Activated naive CD8-positive, alpha-beta T cell treated with anti-CD3 and anti-CD28 coated beads, Interleukin-2, amount 50 U/mL, for 24 hours (primary cell): ENCODE results near the gene FBXL4.
A peak's percentile ranks its signal among the peaks of the same experiment; 100 is the strongest.

Experiments used
- ATAC-seq: fragments of 150-1000 bp; cut with Tn5 transposase; one replicate; pipeline ENCODE4 v1.10.0; 2021
- DNase-seq: peaks from one replicate; pipeline ENCODE4 v3.0.0; 2021
- H3K27ac Mint-ChIP-seq: one replicate; pipeline ENCODE4 v1.8.0; 2021; ENCODE audit warnings: mild to moderate bottlenecking, mixed read lengths
- H3K27me3 Mint-ChIP-seq: one replicate; pipeline ENCODE4 v1.8.0; 2021; ENCODE audit warnings: mixed read lengths
- H3K36me3 Mint-ChIP-seq: one replicate; pipeline ENCODE4 v1.8.0; 2021; ENCODE audit warnings: low read depth, mixed read lengths
- H3K4me1 Mint-ChIP-seq: one replicate; pipeline ENCODE4 v1.8.0; 2021; ENCODE audit warnings: mixed read lengths
- H3K4me3 Mint-ChIP-seq: one replicate; pipeline ENCODE4 v1.8.0; 2021; ENCODE audit warnings: mild to moderate bottlenecking, moderate library complexity, mixed read lengths
- H3K9me3 Mint-ChIP-seq: one replicate; pipeline ENCODE4 v1.8.0; 2021; ENCODE audit warnings: mixed read lengths

The FBXL4 gene

GRCh38 chr6:98823428-98824161, 124.2 kb downstream of the FBXL4 start:
- no peak for DNase-seq
- no peak for ATAC-seq
- Mint-ChIP-seq H3K27ac (no peak overlapping the region), H3K27me3 (peaks cover 88% of the 10 kb centered on the region), H3K36me3 (no peaks in the 10 kb centered on the region), H3K9me3 (no peaks in the 10 kb centered on the region), H3K4me1 (peaks cover 26% of the 10 kb centered on the region), H3K4me3 (peak overlapping the region; percentile 11)

DNA sequence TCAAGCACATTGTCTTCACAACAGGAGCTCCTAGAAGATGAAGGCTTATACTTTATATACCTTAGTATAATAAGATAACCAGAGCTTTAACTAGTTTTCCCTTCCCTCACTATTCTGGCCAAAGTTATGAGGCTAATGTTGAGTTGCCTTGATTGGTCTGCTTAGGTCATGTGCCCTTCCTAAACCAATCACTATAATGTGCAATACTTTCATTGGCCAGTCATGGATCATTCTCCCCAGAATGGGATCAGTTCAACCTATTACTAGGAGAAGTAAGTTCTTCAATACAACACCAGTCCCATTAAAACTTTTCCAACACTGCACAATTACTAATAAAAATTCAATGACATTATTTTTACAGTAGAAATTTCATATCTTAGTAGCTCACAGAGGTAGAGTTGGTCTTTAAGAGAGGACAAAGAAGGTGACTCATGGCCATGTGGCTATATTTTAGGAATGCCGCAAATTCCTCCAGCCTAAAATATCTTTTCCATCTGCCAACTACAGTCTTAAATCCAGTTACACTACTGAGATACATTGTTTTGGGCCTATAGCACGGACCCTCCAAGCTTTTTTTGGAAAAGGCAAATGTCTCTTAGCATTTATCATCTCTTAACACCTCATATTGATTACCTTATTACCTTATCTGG, 125.9 kb downstream of the FBXL4 start:
- Mint-ChIP-seq H3K4me3 (no peak overlapping the region), H3K27me3 (peaks cover 84% of the 10 kb centered on the region), H3K9me3 (no peaks in the 10 kb centered on the region), H3K4me1 (peaks cover 19% of the 10 kb centered on the region), H3K36me3 (no peaks in the 10 kb centered on the region), H3K27ac (no peak overlapping the region)
- ATAC-seq (no peak), DNase-seq (no peak)
